H9 (cell line): Measurements from ENCODE around the gene DLX5. TPM values are rescaled to one million over a fixed set of nuclear protein-coding genes. Genes with fewer than 3 reads are reported as not detected.

ENCODE experiments used
- DNase-seq: peaks from one replicate; pipeline ENCODE4 v3.0.0-alpha.2; 2017
- H2AFZ ChIP-seq: one replicate; pipeline ENCODE4 v1.6.1; 2013; ENCODE audit warnings: mild to moderate bottlenecking, low read length, control low read depth, moderate library complexity
- H2AK5ac ChIP-seq: 2 replicates; pipeline ENCODE4 v1.6.1; 2013; ENCODE audit warnings: low read length, control low read depth, mixed read lengths; ENCODE audit not compliant: insufficient read length
- H2BK120ac ChIP-seq: one replicate; pipeline ENCODE4 v1.6.1; 2013; ENCODE audit warnings: low read depth, mild to moderate bottlenecking, low read length, control low read depth, inconsistent platforms; ENCODE audit not compliant: poor library complexity, severe bottlenecking
- H2BK12ac ChIP-seq: 2 replicates; pipeline ENCODE4 v1.6.1; 2013; ENCODE audit warnings: low read length, control low read depth, mixed read lengths, low read depth; ENCODE audit not compliant: insufficient read length
- H2BK15ac ChIP-seq: 2 replicates; pipeline ENCODE4 v1.6.1; 2013; ENCODE audit warnings: low read depth, low read length, control low read depth
- H2BK20ac ChIP-seq: one replicate; pipeline ENCODE4 v1.6.1; 2013; ENCODE audit warnings: low read depth, mild to moderate bottlenecking, low read length, control low read depth, inconsistent platforms; ENCODE audit not compliant: poor library complexity, severe bottlenecking
- H2BK5ac ChIP-seq: 2 replicates; pipeline ENCODE4 v1.6.1; 2013; ENCODE audit warnings: low read length, control low read depth, mixed read lengths; ENCODE audit not compliant: insufficient read length
- H3K14ac ChIP-seq: 2 replicates; pipeline ENCODE4 v1.6.1; 2013; ENCODE audit warnings: low read length, control low read depth; ENCODE audit not compliant: insufficient read depth
- H3K18ac ChIP-seq: 2 replicates; pipeline ENCODE4 v1.6.1; 2013; ENCODE audit warnings: low read depth, mild to moderate bottlenecking, mixed read lengths, low read length, control low read depth; ENCODE audit not compliant: insufficient read length
- H3K23ac ChIP-seq: 2 replicates; pipeline ENCODE4 v1.6.1; 2013; ENCODE audit warnings: low read length, control low read depth, mixed read lengths, low read depth; ENCODE audit not compliant: insufficient read length
- H3K23me2 ChIP-seq: 2 replicates; pipeline ENCODE4 v1.6.1; 2013; ENCODE audit warnings: low read depth, mild to moderate bottlenecking, mixed read lengths, low read length, control low read depth; ENCODE audit not compliant: insufficient read length, poor library complexity, severe bottlenecking
- H3K27ac ChIP-seq: 2 replicates; pipeline ENCODE4 v1.5.1; 2013; ENCODE audit warnings: low read length, control low read depth, mixed read lengths, low read depth; ENCODE audit not compliant: insufficient read length
- H3K27me3 ChIP-seq: 2 replicates; pipeline ENCODE4 v1.6.1; 2013; ENCODE audit warnings: low read length, control low read depth, inconsistent platforms; ENCODE audit not compliant: insufficient read depth
- H3K4ac ChIP-seq: 2 replicates; pipeline ENCODE4 v1.6.1; 2013; ENCODE audit warnings: low read depth, mild to moderate bottlenecking, control low read depth, inconsistent platforms, low read length, moderate library complexity
- H3K4me1 ChIP-seq: 2 replicates; pipeline ENCODE4 v1.6.1; 2013; ENCODE audit warnings: low read length, control low read depth, inconsistent platforms; ENCODE audit not compliant: insufficient read depth
- H3K4me2 ChIP-seq: 2 replicates; pipeline ENCODE4 v1.6.1; 2013; ENCODE audit warnings: low read length, control low read depth, mixed read lengths; ENCODE audit not compliant: insufficient read length, insufficient read depth
- H3K56ac ChIP-seq: 2 replicates; pipeline ENCODE4 v1.6.1; 2013; ENCODE audit warnings: low read depth, mild to moderate bottlenecking, mixed read lengths, low read length, control low read depth; ENCODE audit not compliant: insufficient read length
- H3K79me1 ChIP-seq: 2 replicates; pipeline ENCODE4 v1.6.1; 2013; ENCODE audit warnings: low read depth, mild to moderate bottlenecking, moderate library complexity, low read length, control low read depth, inconsistent platforms; ENCODE audit not compliant: insufficient read depth, poor library complexity, severe bottlenecking
- H3K79me2 ChIP-seq: 2 replicates; pipeline ENCODE4 v1.6.1; 2013; ENCODE audit warnings: low read length, control low read depth, inconsistent platforms; ENCODE audit not compliant: insufficient read depth
- H3K9ac ChIP-seq: 2 replicates; pipeline ENCODE4 v1.6.1; 2013; ENCODE audit warnings: low read length, control low read depth, mixed read lengths; ENCODE audit not compliant: insufficient read length; ENCODE audit errors: extremely low read depth
- H3K9me3 ChIP-seq: one replicate; pipeline ENCODE4 v1.6.1; 2013; ENCODE audit warnings: low read depth, low read length, inconsistent platforms; ENCODE audit not compliant: control insufficient read depth
- H3T11ph ChIP-seq: one replicate; pipeline ENCODE4 v1.6.1; 2013; ENCODE audit warnings: mild to moderate bottlenecking, low read length, control low read depth, inconsistent platforms
- H4K20me1 ChIP-seq: one replicate; pipeline ENCODE4 v1.6.1; 2013; ENCODE audit not compliant: control insufficient read depth, insufficient read length, insufficient read depth
- H4K5ac ChIP-seq: 2 replicates; pipeline ENCODE4 v1.6.1; 2013; ENCODE audit warnings: low read depth, mild to moderate bottlenecking, mixed read lengths, low read length, control low read depth; ENCODE audit not compliant: insufficient read length
- H4K8ac ChIP-seq: replicated peaks from 2 replicates; pipeline ENCODE4 v1.6.1; 2013; ENCODE audit warnings: low read length, control low read depth, mixed read lengths, low read depth; ENCODE audit not compliant: insufficient read length
- H4K91ac ChIP-seq: 2 replicates; pipeline ENCODE4 v1.6.1; 2013; ENCODE audit warnings: low read depth, mild to moderate bottlenecking, moderate library complexity, mixed read lengths, low read length, control low read depth; ENCODE audit not compliant: insufficient read length
- H3K27ac Mint-ChIP-seq, 3 experiments: 2 replicates in 2 of 3; 3 replicates in 1 of 3; pipeline ENCODE4 v1.8.0; 2020 to 2021; ENCODE audit warnings: mixed read lengths in 3 of 3, mild to moderate bottlenecking in 1 of 3, moderate library complexity in 1 of 3
- H3K27me3 Mint-ChIP-seq: 2 replicates; pipeline ENCODE4 v1.8.0; 2021; ENCODE audit warnings: low read depth, mild to moderate bottlenecking, moderate library complexity, mixed read lengths
- H3K36me3 Mint-ChIP-seq, 3 experiments: 2 replicates in 2 of 3; 3 replicates in 1 of 3; pipeline ENCODE4 v1.8.0; 2020 to 2021; ENCODE audit warnings: low read depth in 3 of 3, mixed read lengths in 3 of 3; ENCODE audit not compliant: insufficient read depth in 1 of 3
- H3K4me1 Mint-ChIP-seq, 2 experiments: 2 replicates each; pipeline ENCODE4 v1.8.0; 2020; ENCODE audit warnings: mixed read lengths in 2 of 2
- H3K4me3 Mint-ChIP-seq, 2 experiments: 2 replicates in 1 of 2; 3 replicates in 1 of 2; pipeline ENCODE4 v1.8.0; 2020 to 2021; ENCODE audit warnings: mild to moderate bottlenecking in 2 of 2, mixed read lengths in 2 of 2, moderate library complexity in 1 of 2
- H3K9me3 Mint-ChIP-seq, 2 experiments: 2 replicates in 1 of 2; 3 replicates in 1 of 2; pipeline ENCODE4 v1.8.0; 2020; ENCODE audit warnings: mild to moderate bottlenecking in 2 of 2, mixed read lengths in 2 of 2, moderate library complexity in 1 of 2
- CTCF ChIP-seq: fragments of 200-600 bp; sonication (generic); conservative IDR thresholded peaks from 3 replicates; pipeline ENCODE4 v1.8.0; 2021; ENCODE audit warnings: antibody characterized with exemption, mild to moderate bottlenecking
- WGBS: extraction: QIAGEN DNeasy Blood & Tissue Kit; methylation state at CpG from one replicate; pipeline ENCODE4 v1.1.7; 2013; ENCODE audit warnings: missing lambda C conversion rate, low lambda C conversion rate, mixed read lengths; ENCODE audit not compliant: insufficient read length; ENCODE audit errors: extremely low coverage; 5-methylcytosine and 5-hydroxymethylcytosine counted together
- total RNA-seq: library from RNA; stranded (reverse); gene quantifications from 2 replicates; pipeline ENCODE4 v1.2.1, GENCODE V29; 2021

The DLX5 gene
- total RNA-seq, 1 experiment from 2014 or later = 0.22 TPM

- no peak overlapping the region for H2BK120ac ChIP-seq
- H3K27ac Mint-ChIP-seq = no peak overlapping the region
- H3K36me3 Mint-ChIP-seq = no peaks in the 10 kb centered on the region; a peak in 1 of 7 replicates
- peaks cover 5 to 17% of the 10 kb centered on the region in 2 experiments for H3K9me3 Mint-ChIP-seq
- H3K4me1 Mint-ChIP-seq = peaks cover 49 to 72% of the 10 kb centered on the region in 2 experiments
- H3K9ac ChIP-seq = no peak overlapping the region
- H2AK5ac ChIP-seq = no peak overlapping the region
- WGBS = no CpG with 5 or more reads among the region's 5 CpGs
- no peaks in the 10 kb centered on the region for H3K4me1 ChIP-seq
- peaks cover 100% of the 10 kb centered on the region for H3K27me3 Mint-ChIP-seq
- no peaks in the 10 kb centered on the region for H3K9me3 ChIP-seq
- H4K20me1 ChIP-seq = peaks cover 3% of the 10 kb centered on the region
- H3K27ac ChIP-seq = no peak overlapping the region
- no peaks in the 10 kb centered on the region for H3K79me1 ChIP-seq
- H3K4me2 ChIP-seq = no peak overlapping the region
- H3K27me3 ChIP-seq = peaks cover 98% of the 10 kb centered on the region
- no peak overlapping the region for H4K5ac ChIP-seq
- H2BK12ac ChIP-seq = no peak overlapping the region
- H2BK20ac ChIP-seq = no peak overlapping the region
- H3K4ac ChIP-seq = no peak overlapping the region
- no peak overlapping the region for H3T11ph ChIP-seq
- H2BK15ac ChIP-seq = no peak overlapping the region
- no peak for TF ChIP-seq CTCF
- H3K14ac ChIP-seq = no peak overlapping the region
- no peak overlapping the region for H2BK5ac ChIP-seq
- DNase-seq = no peak
- no peak overlapping the region for H4K91ac ChIP-seq
- no peaks in the 10 kb centered on the region for H3K79me2 ChIP-seq
- peaks cover 10% of the 10 kb centered on the region for H3K23me2 ChIP-seq
- no peak overlapping the region for H4K8ac ChIP-seq
- H3K18ac ChIP-seq = no peak overlapping the region
- H3K56ac ChIP-seq = no peak overlapping the region
- no peak overlapping the region for H2AFZ ChIP-seq
- H3K23ac ChIP-seq = no peak overlapping the region
- no peak overlapping the region for H3K4me3 Mint-ChIP-seq
Observed at GRCh38 chr7:97019710-97020225, 4.9 kb downstream of the DLX5 start.
